Right ventricle myocardium inferior (tissue), 1 donor: ENCODE measurements around the gene SDC4. TPM values are rescaled to one million over a fixed set of nuclear protein-coding genes. Genes with fewer than 3 reads are reported as not detected.

Experiments used
- ATAC-seq: fragments of 200-7000 bp; cut with Tn5 transposase; one replicate; pipeline ENCODE4 v1.9.1; 2020; ENCODE audit warnings: mild to moderate bottlenecking, moderate library complexity
- DNase-seq: peaks from one replicate; pipeline ENCODE4 v3.0.0; 2021; ENCODE audit errors: missing footprints
- intact Hi-C: fragments of 100-400 bp; cut with DNase I; formaldehyde crosslinking; loops from one replicate; pipeline ENCODE4 v1.11.0; 2022
- total RNA-seq: library from RNA; stranded (reverse); fragmentation: NEBNext Ultra II Directional; extraction: Animal tissue kit (Norgen Biotek cat#: 25700); gene quantifications from one replicate; pipeline ENCODE4 v1.2.1, GENCODE V29; 2021
- donor health status: DM: no; HTN: yes; CAD: no; lungs with severe emphysema.

SDC4 gene
- total RNA-seq, 1 donor from 2014 or later, result 82.1 TPM

GRCh38 chr20:45309075-45309474, 39.1 kb downstream of the SDC4 start:
- no peak for ATAC-seq

GRCh38 chr20:45308117-45308778, 40.0 kb downstream of the SDC4 start, which contains the start of gene MATN4:
Gene MATN4 (minus strand): TSS chr20:45308299. CDS start chr20:45305582, 2,717 bp downstream.
- ATAC-seq, result peak; percentile 56
- intact Hi-C loops, result no loop called here
- peak; percentile 76 for DNase-seq

More at GRCh38 chr20:45309075-45309474, 39.1 kb downstream of the SDC4 start:
- no peak for DNase-seq
- intact Hi-C loops, result no loop called here

GRCh38 chr20:45307076-45307640, 41.1 kb downstream of the SDC4 start:
- DNase-seq (no peak), ATAC-seq (no peak)
- intact Hi-C loops, result no loop called here

- ATAC-seq (no peak), DNase-seq (no peak)
- intact Hi-C loops, result no loop called here
Measured at GRCh38 chr20:45306431-45306982, 41.7 kb downstream of the SDC4 start, which contains the start of gene RBPJL. Gene RBPJL (plus strand): TSS chr20:45306840. CDS start chr20:45306923, 83 bp downstream.

GRCh38 chr20:45305262-45305661, 43.0 kb downstream of the SDC4 start:
- DNase-seq (no peak), ATAC-seq (no peak)
- intact Hi-C loops, result no loop called here

GRCh38 chr20:45304464-45304999, 43.7 kb downstream of the SDC4 start:
- ATAC-seq (no peak), DNase-seq (no peak)
- intact Hi-C loops, result no loop called here

GRCh38 chr20:45303586-45304463, 44.4 kb downstream of the SDC4 start:
- ATAC-seq, result no peak
- DNase-seq, result no peak
- intact Hi-C loops, result no loop called here

- intact Hi-C loops, result no loop called here
- no peak for DNase-seq
- ATAC-seq, result no peak
Measured at GRCh38 chr20:45301824-45302271, 46.4 kb downstream of the SDC4 start.

- intact Hi-C loops, result no loop called here
- ATAC-seq (no peak), DNase-seq (no peak)
Measured at GRCh38 chr20:45300961-45301360, 47.3 kb downstream of the SDC4 start.

- intact Hi-C loops, result no loop called here
- ATAC-seq (no peak), DNase-seq (no peak)
Measured at GRCh38 chr20:45299786-45300185, 48.4 kb downstream of the SDC4 start.

GRCh38 chr20:45297786-45298497, 50.3 kb downstream of the SDC4 start:
- DNase-seq (no peak), ATAC-seq (no peak)
- intact Hi-C loops, result no loop called here

- intact Hi-C loops, result no loop called here
Measured at GRCh38 chr20:45294659-45295058, 53.6 kb downstream of the SDC4 start.

GRCh38 chr20:45294003-45294368, 54.2 kb downstream of the SDC4 start:
- intact Hi-C loops, result no loop called here
- no peak for ATAC-seq
- no peak for DNase-seq

More at GRCh38 chr20:45294659-45295058, 53.6 kb downstream of the SDC4 start:
- ATAC-seq (no peak), DNase-seq (no peak)

GRCh38 chr20:45293041-45294002, 54.9 kb downstream of the SDC4 start:
- DNase-seq (peak; percentile 92), ATAC-seq (peak; percentile 88)
- intact Hi-C loops, result loop anchor here (2.0 kb wide), 2 partner anchors 199 to 283 kb away; no protein-coding TSS in a partner anchor

GRCh38 chr20:45292343-45292742, 55.9 kb downstream of the SDC4 start:
- intact Hi-C loops, result loop anchor here (2.0 kb wide), 2 partner anchors 198 to 282 kb away; no protein-coding TSS in a partner anchor
- no peak for ATAC-seq
- DNase-seq, result no peak

- no peak for DNase-seq
- ATAC-seq, result no peak
- intact Hi-C loops, result no loop called here
Measured at GRCh38 chr20:45291526-45291925, 56.7 kb downstream of the SDC4 start.

- intact Hi-C loops, result no loop called here
- ATAC-seq (peak; percentile 68), DNase-seq (peak; percentile 88)
Measured at GRCh38 chr20:45290677-45291355, 57.4 kb downstream of the SDC4 start.
